HG02973 (cell line): Measurements from ENCODE around the gene PLA2G4E.

Experiments
- ATAC-seq: cut with Tn5 transposase; IDR thresholded peaks from one replicate; pipeline ENCODE4 v1.9.1; 2021; ENCODE audit warnings: moderate library complexity; ENCODE audit not compliant: unreplicated experiment

The PLA2G4E gene

GRCh38 chr15:41994171-41994650 is 26.6 kb downstream of the PLA2G4E start:
- ATAC-seq = no peak

DNA sequence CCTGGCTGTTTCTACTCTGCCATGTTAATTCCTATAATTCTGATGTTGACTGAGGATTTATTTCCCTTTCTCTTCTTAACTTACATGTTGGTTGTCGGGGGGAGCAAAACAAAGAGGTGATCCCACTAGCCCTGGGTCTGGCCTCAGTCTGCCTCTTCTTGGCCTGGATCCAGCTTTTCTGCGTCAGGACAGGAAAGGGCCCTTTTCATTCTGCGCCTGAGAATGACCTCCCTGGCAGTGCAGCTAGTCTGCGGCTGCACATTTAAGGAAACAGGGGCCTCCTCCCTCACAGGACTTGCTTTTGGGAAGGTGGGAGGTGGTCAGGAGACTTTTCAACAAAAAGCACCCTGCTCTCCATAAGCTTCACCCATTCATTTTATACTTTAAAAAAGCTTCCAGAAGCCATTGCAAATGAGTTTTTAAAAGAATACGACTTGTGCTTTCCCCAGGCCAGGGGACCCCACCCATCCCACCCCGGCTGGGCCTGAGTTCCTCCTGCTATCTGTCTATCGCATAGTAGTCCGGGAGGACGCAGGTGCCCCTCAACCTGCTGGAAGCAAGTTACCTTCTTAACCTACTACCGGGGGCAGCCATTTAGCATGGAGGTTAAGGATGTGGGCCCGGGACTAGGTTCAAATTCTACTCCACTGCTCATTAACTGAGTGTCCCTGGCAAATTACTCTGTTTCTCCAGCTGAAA is 27.2 kb downstream of the PLA2G4E start:
- ATAC-seq = no peak

DNA sequence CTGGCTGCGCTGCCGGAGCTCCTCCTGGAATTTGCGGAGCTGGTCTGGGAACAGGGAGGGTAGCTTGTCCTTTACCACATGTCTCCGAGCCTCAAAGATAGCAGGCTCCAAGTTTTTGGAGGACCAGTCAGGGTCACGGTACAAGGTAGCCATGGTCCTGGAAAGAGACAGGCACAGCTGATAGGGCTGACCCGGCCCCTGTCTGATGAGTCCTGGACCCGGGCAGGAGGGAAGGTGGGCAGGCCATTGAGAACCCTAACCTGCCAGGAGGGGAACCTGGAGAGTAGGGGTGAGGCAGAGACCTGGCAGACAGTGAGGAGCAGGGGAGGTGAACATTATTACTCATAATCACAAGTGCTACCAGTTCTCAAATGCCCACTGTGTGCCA is 28.0 kb downstream of the PLA2G4E start:
- no peak for ATAC-seq

DNA sequence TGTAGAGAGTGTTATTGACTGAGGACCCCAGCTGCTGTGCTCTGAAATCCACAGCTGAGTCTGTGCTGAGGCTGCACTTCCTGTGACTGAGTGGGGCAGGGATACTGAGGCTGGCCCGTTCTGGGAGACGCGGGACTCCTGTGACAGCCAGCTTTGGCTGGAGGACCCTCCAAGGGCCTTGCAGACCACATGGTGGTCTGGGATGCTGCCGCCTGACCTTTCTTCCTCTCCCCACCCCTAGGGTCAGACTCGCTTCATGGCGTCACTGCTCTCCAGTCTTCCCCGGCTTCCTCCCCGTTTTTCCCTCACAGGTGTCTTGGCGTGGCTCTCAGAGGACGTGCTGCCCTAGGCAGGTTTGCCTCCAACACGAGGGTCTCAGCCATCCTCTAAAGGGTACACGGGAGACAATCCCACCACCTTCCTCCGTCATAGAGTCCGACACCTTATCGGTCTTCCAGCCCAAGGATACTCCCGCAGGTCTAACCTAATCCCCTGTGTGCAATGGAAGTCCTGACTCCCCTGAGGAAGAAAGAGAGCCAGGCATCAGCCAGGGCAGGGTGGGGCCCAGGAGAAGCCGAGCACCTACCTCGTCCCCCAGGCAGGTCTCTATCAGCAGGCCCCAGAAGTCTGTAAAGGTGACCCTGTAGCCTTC is 28.6 kb downstream of the PLA2G4E start:
- ATAC-seq = no peak

DNA sequence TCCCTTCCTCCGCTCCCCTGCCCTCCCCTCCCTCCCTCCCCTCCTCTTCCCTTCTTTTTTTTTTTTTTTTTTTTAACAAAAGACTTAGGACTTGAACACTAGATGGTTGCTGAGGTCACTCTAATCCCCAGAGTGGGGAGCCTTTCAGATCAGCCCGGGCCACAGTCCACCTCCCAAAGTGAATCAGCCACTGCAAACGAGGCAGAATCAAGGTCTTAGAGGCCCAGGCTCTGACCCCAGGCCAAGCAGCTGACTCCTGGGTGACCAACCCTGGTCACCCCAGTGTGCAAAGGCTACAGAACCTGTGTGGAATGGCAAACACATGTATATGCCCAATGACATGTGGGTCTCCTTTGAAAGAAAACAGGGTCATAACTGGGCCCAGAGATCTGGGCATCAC is 30.2 kb downstream of the PLA2G4E start:
- no peak for ATAC-seq

DNA sequence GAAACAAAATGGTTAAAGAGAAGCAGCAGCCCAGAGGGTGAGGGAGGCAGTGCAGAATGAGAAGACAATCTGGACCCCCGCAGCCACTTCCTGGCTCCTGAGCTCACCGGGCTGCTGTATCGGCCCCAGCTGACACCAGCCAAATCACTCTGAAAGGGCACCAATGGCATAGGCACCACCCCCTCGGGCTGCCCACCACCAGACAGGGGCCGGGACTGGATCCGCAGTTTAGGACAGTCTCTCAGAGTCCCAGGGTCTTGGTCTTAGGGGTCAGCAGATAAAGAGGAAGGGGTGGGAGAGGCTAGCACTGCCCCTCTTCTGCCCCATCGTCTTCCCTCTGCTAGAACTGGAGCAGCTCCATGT is 30.6 kb downstream of the PLA2G4E start:
- ATAC-seq = no peak

DNA sequence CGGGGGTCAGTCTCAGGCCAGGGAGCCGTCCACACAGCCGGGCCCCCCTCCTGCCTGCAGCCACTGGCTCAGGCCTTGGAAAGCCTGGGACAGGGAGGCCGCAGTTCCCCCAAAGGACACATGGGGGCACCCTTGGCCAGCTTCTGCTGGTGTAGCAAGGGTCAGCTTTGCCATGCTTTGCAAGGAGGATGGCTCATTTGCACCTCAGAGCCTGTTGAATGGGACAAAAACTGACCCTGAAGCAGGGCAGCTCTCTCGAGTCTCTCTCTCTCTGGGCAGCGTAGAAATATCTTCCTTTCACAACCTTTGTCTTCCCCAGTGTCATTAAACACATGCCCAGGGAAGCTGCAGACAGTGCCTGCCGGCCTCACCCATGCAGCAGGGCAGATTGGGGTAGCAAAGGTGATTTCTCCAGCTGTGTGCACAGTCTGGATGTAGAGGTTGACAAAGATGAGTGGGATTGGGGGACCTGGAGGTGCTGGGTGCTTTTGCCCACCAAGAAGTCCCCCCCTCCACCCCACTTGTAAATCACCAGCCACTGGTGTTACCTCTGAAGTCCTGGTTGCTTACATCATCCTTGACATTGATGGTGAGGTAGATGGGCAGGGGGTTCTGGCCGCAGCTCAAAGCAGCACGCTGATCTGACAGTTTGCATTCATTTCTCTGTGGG is 31.1 kb downstream of the PLA2G4E start:
- ATAC-seq = no peak

DNA sequence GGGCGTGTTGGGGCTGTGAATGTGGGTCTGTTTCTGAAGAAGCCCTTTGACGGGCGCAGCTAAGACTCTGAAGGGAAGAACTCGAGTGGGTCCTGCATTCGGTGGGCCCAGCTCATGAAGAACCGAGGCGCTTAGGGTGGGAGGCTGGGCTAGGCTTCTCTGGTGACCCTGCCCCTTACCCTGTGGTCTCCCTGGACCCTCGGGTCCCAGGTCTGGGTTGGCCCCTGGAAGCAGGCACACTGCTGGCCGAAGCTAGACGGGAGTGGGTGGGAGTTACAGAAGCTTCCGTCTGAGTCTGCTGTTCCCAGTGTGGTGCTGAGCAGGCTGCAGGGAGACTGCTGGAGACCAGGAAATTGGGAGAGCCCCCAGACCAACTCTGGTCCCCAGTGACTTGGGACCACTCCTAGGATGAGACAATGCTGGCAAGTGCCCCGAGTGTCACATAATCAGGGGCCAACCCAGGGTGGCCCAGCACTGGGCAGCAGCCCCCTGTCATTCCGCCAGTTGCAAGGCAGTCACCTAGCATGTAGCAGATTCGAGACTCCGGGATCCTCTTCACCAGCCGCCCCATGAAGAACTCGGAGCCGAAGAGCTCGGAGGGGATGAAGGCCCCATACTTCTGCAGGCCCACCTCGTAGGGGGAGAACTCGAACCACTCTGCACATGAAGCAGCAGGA is 31.8 kb downstream of the PLA2G4E start:
- ATAC-seq = no peak

DNA sequence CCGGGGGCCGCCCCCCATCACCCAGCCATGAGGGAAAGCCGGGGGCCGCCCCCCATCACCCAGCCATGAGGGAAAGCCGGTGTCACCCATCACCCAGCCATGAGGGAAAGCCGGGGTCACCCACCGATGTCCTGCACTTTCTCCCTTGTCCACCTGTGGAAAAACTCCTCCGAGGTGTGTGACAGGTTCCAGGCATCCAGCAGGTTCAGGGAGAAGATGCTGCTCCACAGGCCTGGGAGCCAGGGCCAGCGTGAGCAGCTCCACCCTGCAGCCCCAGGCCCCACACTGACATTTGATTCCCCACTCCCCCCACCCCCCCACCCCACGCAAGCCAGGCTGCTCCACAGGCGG is 32.9 kb downstream of the PLA2G4E start:
- no peak for ATAC-seq

DNA sequence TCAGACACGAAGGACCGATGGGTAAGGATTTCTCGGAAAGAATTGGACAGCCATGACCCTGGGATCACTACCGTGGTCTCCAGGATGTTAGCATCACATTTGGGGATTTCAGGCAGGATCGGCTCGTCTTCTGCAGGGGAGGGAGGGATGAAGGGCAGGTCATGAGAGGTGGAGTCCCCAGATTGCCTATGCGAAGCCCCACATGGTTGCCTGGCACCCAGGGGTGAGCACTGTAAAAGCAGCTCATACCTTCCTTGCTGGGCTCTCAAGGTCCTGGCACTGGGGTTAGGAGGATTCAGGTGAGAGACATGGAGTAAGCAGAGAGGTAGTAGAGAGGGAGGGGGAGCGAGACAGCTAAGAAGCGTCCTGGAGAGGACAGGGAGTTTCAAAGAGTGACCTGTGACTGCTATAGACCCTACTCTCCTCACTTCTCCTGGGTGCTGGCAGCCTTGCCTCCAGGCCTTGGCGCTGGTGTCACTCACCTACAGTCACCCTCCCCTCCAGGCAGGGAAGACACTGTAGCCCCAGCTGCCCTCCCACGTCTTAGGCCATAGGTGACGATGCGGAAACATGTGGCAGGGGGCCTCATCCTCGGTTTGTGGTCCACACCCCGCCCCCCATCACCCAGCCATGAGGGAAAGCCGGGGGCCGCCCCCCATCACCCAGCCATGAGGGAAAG is 33.5 kb downstream of the PLA2G4E start:
- no peak for ATAC-seq

GRCh38 chr15:41985236-41986160 is 35.3 kb downstream of the PLA2G4E start:
- no peak for ATAC-seq

- ATAC-seq = no peak
These were observed 36.2 kb downstream of the PLA2G4E start for GRCh38 chr15:41984622-41985021.

GRCh38 chr15:41983621-41984571 is 36.9 kb downstream of the PLA2G4E start:
- no peak for ATAC-seq

- no peak for ATAC-seq
These were observed 37.6 kb downstream of the PLA2G4E start for GRCh38 chr15:41983221-41983620.

GRCh38 chr15:41982133-41982930 is 38.5 kb downstream of the PLA2G4E start:
- no peak for ATAC-seq

DNA sequence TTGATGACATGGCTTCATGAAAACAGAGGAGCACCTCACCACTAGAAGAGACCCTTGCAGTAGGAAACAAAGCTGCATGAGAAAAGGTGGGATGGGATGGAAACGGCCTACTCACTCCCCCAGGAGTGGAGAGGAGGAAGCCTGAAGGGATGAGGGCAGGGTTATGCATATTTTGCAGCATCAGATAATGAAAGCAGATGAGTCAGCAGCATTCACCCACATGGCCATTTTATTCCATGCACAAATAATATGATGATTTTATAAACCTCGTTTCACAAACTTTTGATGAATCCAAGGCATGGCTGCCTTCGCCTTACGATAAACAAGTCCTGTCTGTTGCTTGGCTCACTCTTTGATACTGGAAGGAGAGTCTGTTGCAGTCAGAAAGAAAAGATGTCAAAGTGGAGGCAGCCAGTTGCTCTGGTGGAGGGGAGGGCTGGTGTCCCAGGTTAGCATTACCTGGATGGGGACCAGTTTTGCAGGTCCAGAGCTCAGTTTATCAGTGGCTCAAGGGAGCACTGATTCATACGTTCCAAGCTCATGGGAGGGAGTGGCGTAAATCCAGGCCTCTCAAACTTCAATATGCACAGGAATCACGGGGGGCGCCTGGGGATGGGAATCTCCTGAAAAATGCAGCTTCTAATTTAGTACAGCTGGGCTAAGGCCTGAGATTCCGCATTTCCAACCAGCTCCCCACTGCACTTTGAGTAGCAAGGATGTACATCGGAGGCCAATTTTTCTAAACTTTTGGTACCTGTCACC is 39.3 kb downstream of the PLA2G4E start:
- no peak for ATAC-seq

DNA sequence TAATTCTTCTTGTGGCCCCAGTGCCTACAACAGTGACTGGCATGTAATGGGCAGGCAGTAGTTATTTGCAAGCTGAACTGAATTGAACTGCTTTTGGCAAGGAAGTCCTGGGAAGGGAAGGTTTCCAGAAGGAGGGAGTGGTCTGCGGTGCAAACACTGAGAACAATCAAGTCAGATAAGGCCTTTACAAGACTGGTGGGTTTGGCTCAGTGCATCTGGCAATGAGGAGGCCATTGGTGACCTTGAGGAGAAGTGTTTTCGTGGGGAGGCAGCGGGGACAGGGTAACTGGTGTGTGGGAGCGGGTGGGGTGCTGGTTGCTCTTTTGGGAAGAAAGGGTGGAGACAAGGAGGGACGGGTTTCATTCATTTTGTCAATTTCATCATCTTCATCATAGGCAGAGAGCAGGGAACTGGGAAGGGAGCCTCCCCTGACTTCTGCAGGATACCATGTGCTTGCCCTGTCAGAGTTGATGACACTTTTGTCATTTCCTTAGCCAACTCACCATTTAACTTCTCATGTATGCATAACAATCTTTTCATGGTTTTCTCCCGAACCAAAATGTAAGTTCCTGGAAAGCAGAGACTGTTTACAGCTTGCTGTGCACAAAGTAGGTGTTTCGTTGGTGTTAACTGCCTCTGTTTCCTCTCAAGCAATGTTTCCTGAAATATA is 40.1 kb downstream of the PLA2G4E start:
- ATAC-seq = no peak
